ENCODE data around the gene CDH4.
A peak's percentile ranks its signal among the peaks of the same experiment; 100 is the strongest.

The CDH4 gene

DNA sequence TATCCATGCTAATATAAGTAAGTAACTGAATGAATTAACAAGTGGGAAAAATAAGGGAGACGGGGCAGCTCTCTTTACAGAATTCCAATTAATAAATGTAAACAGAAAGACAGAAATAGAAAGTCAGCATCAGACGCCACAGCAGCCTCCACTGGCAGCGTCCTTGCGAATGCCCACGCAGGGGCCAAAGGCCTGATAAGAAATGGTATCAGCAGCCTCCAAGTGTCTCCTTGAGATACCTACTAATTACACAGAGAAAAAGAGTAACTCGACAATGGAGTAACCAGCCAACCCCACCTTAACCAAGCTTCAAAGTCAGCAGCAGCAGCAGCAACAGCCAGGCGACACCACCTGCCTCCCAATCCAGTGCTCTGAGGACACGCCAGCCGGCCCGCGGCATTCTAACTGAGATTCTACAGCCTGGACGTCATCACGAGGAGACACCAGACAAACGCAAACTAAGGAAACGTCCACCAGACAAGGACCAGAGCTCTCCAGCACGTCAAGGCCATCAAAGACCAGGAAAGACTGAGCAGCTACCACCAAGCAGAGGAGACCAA is 734.8 kb downstream of the CDH4 start:
- Histone ChIP-seq H3K27me3 (ENCODE audit: insufficient read depth, poor library complexity, severe bottlenecking) (no peaks in the 10 kb centered on the region), H3K4me3 (replicated peaks; ENCODE audit: insufficient read depth, low read length) (no peak overlapping the region), H3K27ac (replicated peaks) (no peak overlapping the region)
- no peak for DNase-seq (ENCODE audit: low read depth in 1 of 2, low spot score in 1 of 2)
- TF ChIP-seq GABPA (IDR thresholded peaks at IDR 0.05; ENCODE audit: low read depth), result no peak
- no peak for TF ChIP-seq SPI1 (IDR thresholded peaks at IDR 0.05; ENCODE audit: borderline replicate concordance, low read depth)
- no peak for TF ChIP-seq POLR2AphosphoS5 (IDR thresholded peaks at IDR 0.05; ENCODE audit: low read depth)
- TF ChIP-seq, protein P1, sequence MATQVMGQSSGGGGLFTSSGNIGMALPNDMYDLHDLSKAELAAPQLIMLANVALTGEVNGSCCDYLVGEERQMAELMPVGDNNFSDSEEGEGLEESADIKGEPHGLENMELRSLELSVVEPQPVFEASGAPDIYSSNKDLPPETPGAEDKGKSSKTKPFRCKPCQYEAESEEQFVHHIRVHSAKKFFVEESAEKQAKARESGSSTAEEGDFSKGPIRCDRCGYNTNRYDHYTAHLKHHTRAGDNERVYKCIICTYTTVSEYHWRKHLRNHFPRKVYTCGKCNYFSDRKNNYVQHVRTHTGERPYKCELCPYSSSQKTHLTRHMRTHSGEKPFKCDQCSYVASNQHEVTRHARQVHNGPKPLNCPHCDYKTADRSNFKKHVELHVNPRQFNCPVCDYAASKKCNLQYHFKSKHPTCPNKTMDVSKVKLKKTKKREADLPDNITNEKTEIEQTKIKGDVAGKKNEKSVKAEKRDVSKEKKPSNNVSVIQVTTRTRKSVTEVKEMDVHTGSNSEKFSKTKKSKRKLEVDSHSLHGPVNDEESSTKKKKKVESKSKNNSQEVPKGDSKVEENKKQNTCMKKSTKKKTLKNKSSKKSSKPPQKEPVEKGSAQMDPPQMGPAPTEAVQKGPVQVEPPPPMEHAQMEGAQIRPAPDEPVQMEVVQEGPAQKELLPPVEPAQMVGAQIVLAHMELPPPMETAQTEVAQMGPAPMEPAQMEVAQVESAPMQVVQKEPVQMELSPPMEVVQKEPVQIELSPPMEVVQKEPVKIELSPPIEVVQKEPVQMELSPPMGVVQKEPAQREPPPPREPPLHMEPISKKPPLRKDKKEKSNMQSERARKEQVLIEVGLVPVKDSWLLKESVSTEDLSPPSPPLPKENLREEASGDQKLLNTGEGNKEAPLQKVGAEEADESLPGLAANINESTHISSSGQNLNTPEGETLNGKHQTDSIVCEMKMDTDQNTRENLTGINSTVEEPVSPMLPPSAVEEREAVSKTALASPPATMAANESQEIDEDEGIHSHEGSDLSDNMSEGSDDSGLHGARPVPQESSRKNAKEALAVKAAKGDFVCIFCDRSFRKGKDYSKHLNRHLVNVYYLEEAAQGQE (IDR thresholded peaks at IDR 0.05; ENCODE audit: insufficient replicate concordance, low read depth), result no peak
- TF ChIP-seq, protein P2, sequence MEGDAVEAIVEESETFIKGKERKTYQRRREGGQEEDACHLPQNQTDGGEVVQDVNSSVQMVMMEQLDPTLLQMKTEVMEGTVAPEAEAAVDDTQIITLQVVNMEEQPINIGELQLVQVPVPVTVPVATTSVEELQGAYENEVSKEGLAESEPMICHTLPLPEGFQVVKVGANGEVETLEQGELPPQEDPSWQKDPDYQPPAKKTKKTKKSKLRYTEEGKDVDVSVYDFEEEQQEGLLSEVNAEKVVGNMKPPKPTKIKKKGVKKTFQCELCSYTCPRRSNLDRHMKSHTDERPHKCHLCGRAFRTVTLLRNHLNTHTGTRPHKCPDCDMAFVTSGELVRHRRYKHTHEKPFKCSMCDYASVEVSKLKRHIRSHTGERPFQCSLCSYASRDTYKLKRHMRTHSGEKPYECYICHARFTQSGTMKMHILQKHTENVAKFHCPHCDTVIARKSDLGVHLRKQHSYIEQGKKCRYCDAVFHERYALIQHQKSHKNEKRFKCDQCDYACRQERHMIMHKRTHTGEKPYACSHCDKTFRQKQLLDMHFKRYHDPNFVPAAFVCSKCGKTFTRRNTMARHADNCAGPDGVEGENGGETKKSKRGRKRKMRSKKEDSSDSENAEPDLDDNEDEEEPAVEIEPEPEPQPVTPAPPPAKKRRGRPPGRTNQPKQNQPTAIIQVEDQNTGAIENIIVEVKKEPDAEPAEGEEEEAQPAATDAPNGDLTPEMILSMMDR (IDR thresholded peaks at IDR 0.05; ENCODE audit: insufficient read depth, low read length), result no peak

- no peaks in the 10 kb centered on the region for H3K27me3 ChIP-seq (ENCODE audit: insufficient read depth, poor library complexity, severe bottlenecking)
- TF ChIP-seq, protein P1 (IDR thresholded peaks at IDR 0.05; ENCODE audit: insufficient replicate concordance, low read depth), result no peak
- TF ChIP-seq, protein P2 (IDR thresholded peaks at IDR 0.05; ENCODE audit: insufficient read depth, low read length), result no peak
- no peak for TF ChIP-seq SPI1 (IDR thresholded peaks at IDR 0.05; ENCODE audit: borderline replicate concordance, low read depth)
- no peak for TF ChIP-seq GABPA (IDR thresholded peaks at IDR 0.05; ENCODE audit: low read depth)
- TF ChIP-seq POLR2AphosphoS5 (IDR thresholded peaks at IDR 0.05; ENCODE audit: low read depth), result no peak
- no peak overlapping the region for H3K27ac ChIP-seq (replicated peaks)
- H3K4me3 ChIP-seq (replicated peaks; ENCODE audit: insufficient read depth, low read length), result no peak overlapping the region
- no peak for DNase-seq (ENCODE audit: low read depth in 1 of 2, low spot score in 1 of 2)
These were observed 736.6 kb downstream of the CDH4 start for GRCh38 chr20:61988665-61989064.

DNA sequence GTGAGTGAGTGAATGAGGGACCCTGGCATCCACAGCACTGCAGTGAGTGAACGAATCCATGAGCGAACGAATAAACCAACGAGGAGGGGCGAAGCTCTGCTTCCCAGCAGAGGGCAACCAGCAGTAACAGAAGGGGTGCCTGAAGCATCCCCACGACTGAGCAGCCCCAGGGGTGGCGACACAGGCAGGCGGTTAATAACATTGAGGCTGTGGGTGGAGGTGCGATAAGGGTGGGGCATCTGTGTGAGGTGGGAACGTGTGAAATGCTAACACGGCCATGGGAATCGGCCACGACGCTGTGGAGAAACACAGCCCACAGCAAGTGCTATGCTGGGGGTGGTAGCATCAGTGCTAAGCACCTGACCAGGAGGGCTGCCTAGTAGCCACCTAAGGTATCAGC is 737.7 kb downstream of the CDH4 start:
- H3K27me3 ChIP-seq (ENCODE audit: insufficient read depth, poor library complexity, severe bottlenecking), result no peaks in the 10 kb centered on the region
- no peak for TF ChIP-seq GABPA (IDR thresholded peaks at IDR 0.05; ENCODE audit: low read depth)
- DNase-seq (ENCODE audit: low read depth in 1 of 2, low spot score in 1 of 2), result no peak
- no peak overlapping the region for H3K4me3 ChIP-seq (replicated peaks; ENCODE audit: insufficient read depth, low read length)
- H3K27ac ChIP-seq (replicated peaks), result no peak overlapping the region

Small RNAs within 50 kb of the gene (microRNA-seq; reads per million reads assigned to microRNA genes)
- gene MIR1257, result 33.2 reads per million, percentile 52 among the genes with 10 or more reads in this experiment
